HG02571 (cell line): Measurements from ENCODE around the gene INPP5A.

Source experiments
- ATAC-seq: cut with Tn5 transposase; IDR thresholded peaks from one replicate; pipeline ENCODE4 v1.9.1; 2021; ENCODE audit warnings: mild to moderate bottlenecking, moderate library complexity; ENCODE audit not compliant: unreplicated experiment

Gene INPP5A

DNA sequence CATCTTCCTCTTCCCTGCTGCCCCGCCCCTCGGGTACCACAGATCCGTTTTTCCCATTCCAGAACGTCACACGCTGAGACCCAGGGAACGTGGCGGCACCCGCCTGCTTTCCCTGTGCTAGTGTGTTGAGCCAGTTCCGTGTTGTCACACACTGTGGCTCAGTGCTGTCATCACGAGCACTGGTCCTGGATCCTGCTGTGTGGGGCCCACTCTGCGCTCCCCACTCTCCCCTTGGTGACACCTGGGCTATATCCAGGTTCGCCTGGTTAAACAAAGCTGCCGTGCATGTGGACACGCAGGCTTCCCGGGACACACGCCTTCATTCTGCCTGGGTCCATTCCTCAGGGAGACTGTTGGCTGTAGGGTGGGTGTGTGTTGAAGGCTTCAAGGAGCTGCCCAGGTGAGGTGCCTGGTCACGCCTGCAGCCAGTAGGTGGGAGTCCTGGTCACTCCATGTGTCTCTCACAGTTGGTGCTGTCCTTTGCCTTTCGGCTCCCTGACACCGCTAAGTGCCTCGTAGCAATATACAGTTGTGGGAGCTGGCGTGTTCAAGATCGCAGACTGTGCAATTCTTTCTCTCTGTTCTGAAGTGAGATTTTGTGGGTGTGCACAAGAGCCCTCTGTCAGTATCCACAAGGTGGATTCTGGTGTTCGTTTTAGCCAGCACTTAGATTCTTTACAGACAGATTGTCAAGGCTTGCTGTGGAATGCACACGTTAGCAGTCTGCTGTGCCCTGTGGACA is 88.6 kb downstream of the INPP5A start:
- ATAC-seq, result no peak

DNA sequence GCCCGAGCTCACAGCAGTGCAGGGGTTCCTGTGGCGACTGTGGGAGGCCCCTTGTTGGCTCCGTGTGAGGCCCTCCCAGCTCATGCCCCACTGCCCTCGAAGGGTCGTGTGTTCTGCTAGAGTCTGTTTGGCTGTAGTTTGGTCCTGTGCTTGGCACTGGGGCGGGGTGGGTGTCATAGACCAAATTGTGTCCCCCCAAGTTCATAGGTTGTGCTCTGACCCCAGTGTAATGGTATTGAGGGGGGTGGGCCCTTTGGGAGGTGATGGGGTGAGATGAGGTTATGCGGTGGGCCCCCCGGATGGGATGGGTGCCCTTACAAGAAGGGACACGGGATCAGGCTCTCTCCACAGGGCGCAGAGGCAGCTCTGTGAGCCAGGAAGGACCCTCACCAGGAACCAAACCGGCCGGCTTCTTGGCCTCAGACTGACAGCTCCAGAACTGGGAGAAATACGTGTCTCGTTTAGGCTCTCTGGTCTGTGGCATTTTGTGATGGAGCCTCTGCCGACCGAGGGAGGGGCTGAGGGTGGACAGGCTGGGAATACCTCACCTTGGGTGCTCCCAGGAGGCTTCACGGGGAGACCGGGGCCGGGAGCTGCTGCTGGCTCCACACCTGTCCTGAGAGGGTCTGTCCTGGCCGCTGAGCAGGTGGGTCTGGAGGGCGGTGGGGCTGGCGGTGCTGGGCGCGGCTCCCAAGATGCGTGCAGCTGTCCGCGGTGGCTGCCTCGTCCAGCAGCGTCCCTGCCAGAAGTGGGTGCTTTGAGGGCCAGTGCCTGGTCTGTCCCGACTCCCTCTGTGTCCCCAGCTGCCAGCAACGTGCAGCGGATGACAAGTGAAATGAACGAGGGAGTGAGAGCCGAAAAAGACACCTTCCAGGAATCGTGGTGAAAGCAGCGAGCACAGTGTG is 89.4 kb downstream of the INPP5A start:
- no peak for ATAC-seq

DNA sequence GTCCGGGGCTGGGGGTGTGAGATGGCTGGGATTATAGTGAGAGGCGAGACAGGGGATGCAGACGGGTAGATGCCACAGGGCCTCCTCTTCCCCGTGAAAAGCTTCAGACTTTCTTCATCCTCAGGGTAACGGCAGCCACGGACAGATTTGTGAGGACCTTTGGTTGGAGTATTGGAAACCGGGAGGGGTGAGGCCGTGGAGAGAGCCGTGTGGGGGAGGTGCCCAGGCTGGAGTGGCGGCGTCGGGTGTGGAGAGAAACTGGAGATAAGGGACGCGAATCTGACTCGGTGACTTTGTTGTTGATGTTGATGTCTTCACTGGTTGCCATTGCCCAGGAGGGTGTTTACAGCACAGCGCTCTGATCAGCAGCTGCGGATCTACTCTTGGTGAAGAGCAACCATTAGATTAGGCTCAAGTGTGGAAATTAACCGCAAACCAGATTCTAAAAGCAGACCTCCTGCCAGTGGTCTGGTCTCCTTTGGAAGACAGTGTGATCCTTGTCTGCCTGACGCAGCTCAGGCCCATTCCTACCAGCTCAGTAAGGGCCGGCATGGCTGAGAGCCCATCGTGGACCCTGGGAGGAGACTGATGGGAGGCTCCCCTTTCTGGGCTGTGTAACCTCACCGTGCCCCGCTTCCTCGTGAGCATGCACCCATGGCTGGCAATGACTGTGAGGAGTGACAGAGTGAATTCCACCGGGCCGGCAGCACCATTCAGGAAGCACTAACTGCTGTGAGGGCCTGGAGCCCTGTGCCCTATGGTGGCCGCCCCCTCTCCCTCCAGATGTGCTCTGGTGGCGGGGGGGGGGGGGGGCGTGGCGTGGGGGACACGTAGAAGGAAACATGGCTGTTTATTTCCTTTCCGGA is 90.3 kb downstream of the INPP5A start:
- ATAC-seq, result no peak

DNA sequence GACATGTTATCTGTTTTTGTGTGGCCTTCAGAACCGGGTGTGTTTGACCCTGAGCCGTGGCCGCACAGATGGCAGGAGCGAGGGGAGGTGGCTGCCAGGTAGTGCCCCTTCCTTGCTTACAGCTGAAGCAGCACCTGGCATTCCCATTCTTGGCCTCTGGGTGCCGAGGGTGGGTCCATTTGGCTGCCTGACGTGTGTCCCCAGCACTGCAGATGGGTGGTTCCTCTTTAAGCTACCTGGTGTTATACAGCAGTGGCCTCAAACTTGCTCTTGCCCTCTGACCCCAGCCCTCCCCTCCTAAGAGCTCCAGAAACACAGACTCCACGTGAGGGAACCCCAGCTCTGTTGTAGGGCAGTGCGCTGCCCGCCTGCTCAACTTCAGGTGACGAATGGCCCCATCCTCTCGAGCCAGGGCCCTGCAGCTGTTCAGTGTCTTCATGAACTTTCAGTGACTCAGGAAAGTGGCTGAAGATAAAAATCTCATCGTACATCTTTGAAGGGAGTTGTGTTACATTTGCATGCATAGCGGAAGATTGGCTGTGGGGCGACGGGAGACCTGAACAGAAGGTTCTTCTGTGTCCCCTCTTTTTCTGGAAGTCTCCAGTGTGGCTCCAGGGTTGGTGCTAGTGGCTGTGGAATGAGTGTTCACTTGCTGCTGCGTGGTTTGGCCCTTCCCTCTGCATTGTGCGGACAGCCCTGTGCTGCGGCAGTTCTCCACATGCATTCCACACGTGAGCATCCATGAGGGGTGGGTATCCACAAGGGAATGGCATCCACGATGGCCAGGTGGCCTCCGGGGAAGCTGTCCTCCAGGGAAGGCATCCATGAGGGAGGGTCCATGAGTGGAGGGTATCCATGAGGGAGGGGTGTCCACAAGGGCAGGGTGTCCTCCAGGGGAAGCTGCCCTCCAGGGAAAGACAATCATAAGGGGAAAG is 91.6 kb downstream of the INPP5A start:
- ATAC-seq, result no peak

DNA sequence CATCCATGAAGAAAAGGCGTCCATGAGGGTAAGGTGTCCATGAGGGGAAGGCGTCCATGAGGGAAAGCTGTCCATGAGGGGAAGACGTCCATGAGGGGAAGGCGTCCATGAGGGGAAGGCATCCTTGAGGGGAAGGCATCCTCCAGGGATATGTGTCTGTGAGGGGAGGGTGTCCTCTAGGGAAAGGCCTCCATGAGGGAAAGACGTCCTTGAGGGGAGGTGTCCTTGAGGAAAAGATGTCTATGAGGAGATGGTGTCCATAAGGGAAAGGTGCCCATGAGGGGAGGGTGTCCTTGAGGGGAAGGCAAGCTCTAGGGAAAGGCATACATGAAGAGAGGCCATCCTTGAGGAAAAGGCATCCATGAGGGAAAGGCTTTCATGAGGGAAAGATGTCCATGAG is 92.6 kb downstream of the INPP5A start:
- ATAC-seq, result no peak

DNA sequence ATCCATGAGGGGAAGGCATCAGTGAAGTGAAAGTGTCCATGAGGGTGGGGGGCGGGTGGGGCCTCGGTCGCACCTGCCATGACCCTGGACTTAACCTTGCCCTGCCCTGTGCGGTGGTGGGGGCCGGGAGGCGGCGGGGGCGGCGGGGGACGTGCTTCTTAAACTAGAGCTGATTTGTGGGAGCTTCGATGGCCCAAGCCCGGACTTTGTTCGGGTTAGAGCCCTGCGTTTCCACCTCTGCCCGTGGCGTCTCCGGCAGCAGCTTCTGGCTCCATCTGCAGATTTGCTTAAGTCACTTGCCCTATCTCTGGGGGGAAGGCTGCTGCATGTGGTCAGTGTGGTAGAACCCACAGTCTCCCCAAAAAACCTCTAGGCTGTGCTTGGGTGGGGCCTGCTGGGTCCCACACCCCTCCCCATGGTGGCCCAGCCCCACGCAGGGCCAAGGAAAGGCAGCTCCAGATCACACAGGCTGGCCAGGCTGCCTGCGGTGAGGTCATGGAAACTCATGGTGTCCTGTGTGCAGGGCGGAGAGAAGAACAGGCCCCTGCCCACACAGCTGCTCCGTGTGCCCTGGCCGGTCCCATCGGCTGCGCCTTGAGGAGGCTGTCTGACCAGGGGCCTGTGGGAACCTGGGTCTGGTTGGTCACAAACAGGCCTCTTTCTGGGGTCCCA is 93.2 kb downstream of the INPP5A start:
- ATAC-seq, result no peak

DNA sequence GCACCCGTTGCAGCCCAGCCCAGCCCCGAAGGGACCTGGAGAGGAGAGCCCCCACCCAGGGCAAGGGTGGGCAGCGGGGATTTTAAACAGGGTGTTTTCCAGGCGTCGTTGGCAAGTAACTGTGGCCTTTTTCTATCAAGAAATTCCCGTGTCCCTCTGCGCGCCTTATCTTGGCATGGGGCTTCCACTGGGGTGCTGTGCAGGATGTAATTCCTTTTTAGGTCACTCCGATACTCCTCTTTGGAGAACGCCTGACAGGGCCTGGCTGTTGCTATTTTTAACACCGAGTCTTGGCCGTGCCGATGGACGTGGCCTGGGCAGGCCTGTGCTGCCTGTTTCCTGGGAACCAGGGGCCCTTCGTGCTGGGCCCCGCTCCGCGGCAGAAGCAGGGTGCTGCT is 93.8 kb downstream of the INPP5A start:
- no peak for ATAC-seq

DNA sequence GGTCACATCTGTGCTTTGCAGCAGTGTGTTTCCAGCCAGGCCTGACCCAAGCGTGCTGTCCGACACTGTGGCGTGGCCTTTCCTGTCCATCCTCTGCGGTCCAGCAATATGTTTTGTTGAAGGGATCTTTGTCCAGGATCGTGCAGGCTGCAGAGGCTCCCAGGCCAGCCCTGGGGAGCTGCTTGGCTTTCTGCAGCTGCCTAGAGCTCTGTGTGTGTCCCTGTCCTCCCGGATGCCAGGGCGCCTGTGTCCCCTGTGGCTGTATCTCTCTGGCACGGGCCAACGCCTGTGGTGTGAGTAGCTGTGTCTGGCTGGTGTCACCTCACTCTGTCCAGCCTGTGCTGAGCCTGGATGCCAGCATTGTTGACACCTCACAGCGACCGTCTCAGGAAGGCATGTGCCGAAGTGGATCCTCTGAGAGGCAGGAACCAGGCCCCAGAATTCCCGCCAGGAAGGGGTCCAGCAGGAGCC is 94.5 kb downstream of the INPP5A start:
- no peak for ATAC-seq

DNA sequence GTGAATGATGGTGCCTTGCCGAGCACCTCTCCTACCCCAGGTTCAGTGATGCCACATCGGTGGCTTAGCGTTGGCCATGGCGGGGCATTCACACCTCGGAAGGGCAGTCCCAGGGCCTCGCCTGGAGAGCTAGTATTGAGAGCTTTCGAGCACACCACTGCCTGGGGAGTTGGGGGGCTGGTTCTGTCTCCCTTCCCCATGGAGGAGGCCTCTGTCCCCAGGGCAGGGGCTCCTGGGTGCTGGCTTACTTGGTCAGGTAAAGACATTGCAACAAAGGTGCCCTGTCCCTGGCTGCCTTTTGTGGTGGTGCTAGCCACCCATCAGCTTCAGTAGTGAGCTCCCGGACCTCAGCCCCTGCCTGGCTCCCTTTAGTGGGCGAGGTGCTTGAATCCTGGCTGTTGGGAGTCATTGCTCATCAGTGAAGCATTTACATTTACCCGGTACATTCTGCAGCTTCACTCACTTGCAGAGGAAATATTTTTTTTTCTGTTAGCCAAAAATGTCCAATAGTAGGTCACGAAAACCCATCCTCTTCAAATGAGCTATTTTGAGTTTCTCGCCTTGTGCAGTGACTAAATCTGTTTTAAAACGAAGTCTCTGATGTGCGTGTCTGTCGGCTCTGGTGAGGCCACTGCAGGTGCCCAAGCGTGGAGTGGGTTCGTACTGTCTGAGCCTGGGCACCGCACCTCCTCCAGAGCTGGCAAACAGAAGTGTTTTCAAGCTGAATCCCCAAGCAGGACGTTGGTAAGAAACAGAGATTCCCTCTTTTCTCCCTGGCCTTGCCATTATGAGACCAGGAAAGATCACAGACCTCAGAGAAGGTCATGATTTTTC is 95.5 kb downstream of the INPP5A start:
- no peak for ATAC-seq

DNA sequence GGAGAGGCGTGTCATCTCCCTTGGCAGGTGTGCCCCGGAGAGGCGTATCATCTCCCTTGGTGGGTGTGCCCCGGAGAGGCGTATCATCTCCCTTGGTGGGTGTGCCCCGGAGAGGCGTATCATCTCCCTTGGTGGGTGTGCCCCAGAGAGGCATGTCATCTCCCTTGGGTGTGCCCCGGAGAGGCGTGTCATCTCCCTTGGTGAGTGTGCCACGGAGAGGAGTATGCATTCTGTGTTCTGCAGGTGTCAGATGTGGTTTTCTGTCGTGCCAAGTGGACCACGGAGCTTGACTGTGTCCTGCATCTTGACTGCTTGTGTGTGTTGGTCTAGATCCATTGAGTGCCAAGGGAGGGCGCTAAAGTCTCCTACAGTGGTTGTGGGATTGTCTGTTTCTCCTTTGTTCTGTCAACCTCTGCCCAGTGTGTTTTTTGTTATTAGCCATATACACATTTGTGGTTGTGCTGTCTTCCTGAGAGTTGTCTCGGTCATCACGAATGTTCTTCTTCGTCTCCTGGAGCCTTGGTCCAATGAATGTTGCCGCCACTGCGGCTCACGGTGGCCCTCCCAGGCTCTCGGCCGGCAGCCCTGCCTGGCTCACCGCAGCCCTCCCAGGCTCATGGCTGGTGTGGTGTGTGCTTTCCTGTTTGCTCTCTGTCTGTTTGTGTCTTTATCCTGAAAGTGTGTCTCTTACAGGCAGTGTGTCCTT is 96.8 kb downstream of the INPP5A start:
- ATAC-seq, result no peak

DNA sequence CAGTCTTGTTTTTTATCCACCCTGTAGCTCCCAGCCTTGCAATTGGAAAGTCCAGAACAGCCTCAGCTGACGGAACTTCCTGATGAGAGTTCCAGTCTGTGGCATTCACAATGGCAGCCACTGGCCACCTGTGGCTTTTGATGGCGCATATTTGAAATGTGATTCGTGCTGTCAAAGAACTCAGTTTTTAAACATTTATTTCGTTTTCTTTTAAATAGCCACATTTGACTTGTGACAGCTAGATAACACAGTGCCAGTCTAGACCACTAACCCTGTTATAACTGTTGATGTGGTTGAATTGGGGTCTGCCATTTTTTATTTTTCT is 97.3 kb downstream of the INPP5A start:
- ATAC-seq, result no peak

DNA sequence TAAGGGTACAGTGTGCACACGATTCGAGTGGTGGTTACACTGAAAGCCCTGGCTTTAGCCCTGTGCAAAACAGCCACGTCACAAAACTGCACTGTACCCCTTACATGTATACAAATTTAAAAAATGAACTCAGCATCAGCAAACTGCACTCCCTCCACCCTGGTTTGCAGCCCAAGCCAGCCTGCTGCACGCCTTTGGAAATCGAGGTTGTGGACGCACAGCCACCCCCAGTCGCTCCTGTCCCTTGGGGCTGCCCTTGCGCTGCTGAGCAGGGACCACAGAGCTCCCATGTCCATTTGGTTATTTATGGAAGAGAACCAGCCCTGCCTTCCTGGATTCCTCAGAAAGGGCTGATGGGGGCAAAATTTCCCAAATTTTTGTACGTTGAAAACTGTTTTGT is 98.8 kb downstream of the INPP5A start:
- ATAC-seq, result no peak

DNA sequence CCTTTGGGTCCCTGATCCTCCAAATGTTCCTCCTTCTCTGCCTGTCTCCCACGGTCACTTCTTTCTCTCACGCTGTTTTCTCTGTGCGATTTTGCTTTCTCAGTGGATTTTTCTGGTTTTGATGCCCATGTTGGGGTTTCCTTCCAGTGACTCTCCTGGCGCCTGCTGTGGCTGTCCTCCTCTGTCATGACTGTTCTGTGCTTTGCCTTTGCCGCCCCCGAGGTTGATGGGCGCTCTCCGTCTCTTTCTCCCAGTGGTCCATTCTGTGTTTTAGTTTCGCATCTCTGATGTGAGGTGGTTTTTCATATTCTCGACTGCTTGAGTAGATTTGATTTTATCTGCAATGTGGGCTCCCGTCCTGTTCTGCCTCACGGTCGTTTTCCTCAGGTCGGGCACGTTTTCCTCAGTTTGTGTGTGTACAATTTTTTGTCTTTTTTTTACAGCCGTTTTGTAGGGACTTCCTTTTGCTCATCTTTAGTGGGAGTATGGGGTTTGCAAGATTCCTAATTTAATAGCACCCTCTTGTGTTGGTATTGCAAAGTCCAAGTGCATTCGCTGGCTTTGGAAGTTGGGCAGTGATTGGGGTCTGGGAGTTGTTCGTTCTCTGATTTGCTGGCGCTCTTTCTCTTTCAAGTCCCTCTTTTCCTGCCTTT is 100.0 kb downstream of the INPP5A start:
- ATAC-seq, result no peak

DNA sequence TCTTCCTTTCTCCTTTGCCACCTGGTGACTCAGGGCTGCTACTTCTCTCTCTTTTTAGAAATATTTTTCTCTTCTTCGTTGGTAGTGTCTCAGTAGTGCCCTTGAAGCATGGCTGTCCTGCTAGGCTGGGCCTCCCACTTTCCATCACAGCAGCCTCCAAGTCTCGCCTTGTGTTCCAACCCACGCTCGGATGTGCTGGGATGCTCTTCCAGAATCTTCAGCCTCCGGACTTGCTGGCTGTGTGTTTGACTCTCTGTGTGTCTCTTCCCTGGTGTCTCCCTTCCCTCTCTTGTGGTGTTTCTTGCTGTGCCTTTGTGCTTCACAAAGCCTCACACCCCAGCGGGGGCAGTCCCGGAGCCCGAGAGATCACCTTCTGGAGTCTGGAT is 100.5 kb downstream of the INPP5A start:
- ATAC-seq, result no peak

DNA sequence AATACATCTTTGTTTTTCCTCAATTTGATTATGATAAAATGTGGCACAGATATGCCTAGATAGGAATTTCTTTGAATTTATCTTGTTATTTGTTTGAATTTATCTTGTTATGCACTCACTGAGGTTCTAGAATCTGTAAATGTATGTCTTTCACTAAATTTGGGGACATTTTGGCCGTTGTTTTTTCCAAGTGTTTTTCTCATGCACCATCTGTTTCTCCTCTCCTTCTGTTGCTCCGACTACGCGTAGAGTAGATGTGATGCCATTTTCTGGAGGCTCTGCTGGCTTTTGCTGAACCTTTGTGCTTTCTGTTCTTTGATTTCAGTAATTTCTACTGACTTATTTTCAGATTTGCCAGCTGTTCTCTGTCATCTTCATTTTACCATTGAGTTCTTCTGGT is 101.9 kb downstream of the INPP5A start:
- no peak for ATAC-seq

DNA sequence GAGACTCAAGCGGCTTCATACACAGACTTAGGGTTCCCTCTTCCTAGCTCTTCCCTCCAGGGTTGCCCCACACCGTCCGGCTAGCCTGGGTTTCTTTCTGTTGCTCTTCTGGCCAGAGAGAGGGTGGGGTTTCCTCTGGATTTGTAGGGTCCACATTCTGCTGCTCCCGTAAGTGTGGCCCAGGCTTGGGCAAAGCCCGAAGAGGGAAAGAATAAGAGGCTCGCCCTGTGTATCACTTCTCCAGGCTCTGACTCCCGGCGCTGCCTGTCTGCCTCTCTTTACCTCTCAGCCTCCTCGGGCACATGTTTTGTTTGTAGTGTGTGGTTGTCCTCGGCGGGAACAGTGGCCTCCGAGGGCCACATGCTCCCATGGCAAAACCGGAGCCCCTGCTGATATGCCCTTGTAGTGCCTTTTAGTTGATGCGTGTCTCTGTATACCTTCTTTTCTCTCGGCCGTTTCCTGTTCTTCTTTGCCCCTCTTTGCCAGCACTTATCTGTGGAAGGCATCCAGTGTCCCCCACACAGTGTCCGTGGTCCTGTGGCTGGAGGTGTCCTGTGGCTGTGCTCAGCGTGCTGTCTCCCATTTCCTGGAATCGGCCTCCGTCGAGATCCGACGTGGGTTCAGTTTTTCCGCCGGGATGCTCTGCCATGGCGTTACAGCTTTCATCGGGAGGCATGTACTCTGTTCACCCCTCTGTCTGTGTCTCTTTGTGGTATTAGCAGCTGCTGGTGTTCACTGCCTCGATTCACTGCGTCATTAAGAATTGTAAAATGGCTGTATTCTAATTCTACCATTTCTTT is 102.9 kb downstream of the INPP5A start:
- no peak for ATAC-seq

DNA sequence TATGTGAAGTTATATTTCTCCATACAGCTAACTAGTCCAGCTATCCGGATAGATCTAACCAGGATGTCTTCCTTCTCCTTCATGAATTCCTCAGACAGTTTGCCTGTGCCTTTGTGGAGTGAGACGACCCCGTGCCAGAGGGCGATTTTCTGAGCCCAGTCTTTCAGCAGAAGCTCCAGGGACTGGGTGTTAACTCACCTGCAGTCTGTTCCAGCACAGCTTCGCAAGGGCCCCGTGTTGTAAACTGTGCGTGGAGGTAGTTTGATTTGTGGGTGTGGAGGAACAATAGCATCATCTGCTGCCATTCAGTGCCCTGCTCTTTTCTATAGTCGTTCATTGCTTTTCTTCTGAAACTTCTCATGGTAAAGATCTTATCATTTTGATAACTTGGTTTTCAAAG is 103.8 kb downstream of the INPP5A start:
- ATAC-seq, result no peak
